HG03108 (cell line): Measurements from ENCODE around the gene TNKS1BP1.

ENCODE experiments used
- ATAC-seq: cut with Tn5 transposase; IDR thresholded peaks from one replicate; pipeline ENCODE4 v1.9.1; 2021; ENCODE audit warnings: moderate library complexity; ENCODE audit not compliant: unreplicated experiment

Gene TNKS1BP1

GRCh38 chr11:57260937-57261783 lies 63.6 kb downstream of the TNKS1BP1 start:
- no peak for ATAC-seq

DNA sequence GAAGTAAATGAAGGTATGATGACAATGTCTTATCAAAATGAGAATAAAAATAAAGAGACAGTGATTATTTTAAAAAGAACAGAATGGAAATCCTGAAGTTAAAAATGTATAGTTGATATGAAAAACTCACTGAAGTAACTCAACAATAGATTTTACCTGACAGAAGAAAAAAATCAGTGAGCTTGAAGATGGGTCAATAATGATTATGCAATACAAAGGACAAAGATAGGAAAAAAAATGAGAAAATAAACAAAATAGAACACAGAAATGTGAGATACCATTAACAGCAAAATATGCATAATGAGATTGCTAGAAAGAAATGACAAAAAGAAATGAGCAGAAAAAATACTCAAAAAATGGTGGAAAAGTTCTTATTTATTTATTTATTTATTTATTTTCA lies 68.6 kb downstream of the TNKS1BP1 start:
- no peak for ATAC-seq

DNA sequence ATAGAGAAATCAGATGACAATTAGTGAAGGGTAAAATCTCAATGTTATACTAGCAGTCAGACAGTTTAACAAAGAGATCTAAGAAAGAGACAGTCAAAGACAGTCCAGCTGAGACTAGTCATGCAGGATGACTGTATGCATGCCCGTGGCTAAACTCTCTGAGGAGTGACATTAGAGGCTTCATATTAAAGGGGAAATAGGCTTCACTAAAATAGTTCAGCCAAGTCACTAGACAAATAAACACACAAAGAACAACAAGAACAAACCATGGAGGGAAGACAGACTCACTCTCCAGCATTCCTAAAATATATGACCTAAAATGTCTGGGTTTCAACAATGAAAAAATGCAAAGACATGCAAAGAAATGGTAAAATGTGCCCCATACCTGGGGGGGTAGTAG lies 69.1 kb downstream of the TNKS1BP1 start:
- no peak for ATAC-seq

- ATAC-seq: no peak
These were observed 70.1 kb downstream of the TNKS1BP1 start for GRCh38 chr11:57254631-57255030.

- no peak for ATAC-seq
These were observed 73.2 kb downstream of the TNKS1BP1 start for GRCh38 chr11:57251491-57252104.

- no peak for ATAC-seq
These were observed 73.7 kb downstream of the TNKS1BP1 start for GRCh38 chr11:57251037-57251436.
